Measurements from ENCODE around the gene PDE11A. TPM values are rescaled to one million over a fixed set of nuclear protein-coding genes. Genes with fewer than 3 reads are reported as not detected.

Gene PDE11A
- total RNA-seq, 1 donor from 2014 or later, result not detected

GRCh38 chr2:177832611-177833433 lies 239.8 kb downstream of the PDE11A start:
- no peak for DNase-seq (ENCODE audit: low spot score)
- Mint-ChIP-seq H3K9me3 (no peaks in the 10 kb centered on the region), H3K4me3 (no peak overlapping the region), H3K36me3 (ENCODE audit: low read depth) (no peaks in the 10 kb centered on the region), H3K4me1 (ENCODE audit: low read depth) (no peaks in the 10 kb centered on the region), H3K27ac (no peak overlapping the region), H3K27me3 (ENCODE audit: insufficient read depth) (no peaks in the 10 kb centered on the region)
- intact Hi-C loops (cut with micrococcal nuclease), result no loop called here

GRCh38 chr2:177830881-177831386 lies 241.6 kb downstream of the PDE11A start:
- H3K9me3 Mint-ChIP-seq, result no peaks in the 10 kb centered on the region
- intact Hi-C loops (cut with micrococcal nuclease), result no loop called here
- H3K27me3 Mint-ChIP-seq (ENCODE audit: insufficient read depth), result no peaks in the 10 kb centered on the region
- no peaks in the 10 kb centered on the region for H3K4me1 Mint-ChIP-seq (ENCODE audit: low read depth)
- no peak overlapping the region for H3K4me3 Mint-ChIP-seq
- H3K36me3 Mint-ChIP-seq (ENCODE audit: low read depth), result no peaks in the 10 kb centered on the region
- no peak for DNase-seq (ENCODE audit: low spot score)
- H3K27ac Mint-ChIP-seq, result no peak overlapping the region

GRCh38 chr2:177828557-177828956 lies 244.0 kb downstream of the PDE11A start:
- no peak overlapping the region for H3K4me3 Mint-ChIP-seq
- H3K9me3 Mint-ChIP-seq, result no peaks in the 10 kb centered on the region
- H3K27me3 Mint-ChIP-seq (ENCODE audit: insufficient read depth), result peaks cover 2% of the 10 kb centered on the region
- DNase-seq (ENCODE audit: low spot score), result no peak
- H3K4me1 Mint-ChIP-seq (ENCODE audit: low read depth), result no peaks in the 10 kb centered on the region
- no peaks in the 10 kb centered on the region for H3K36me3 Mint-ChIP-seq (ENCODE audit: low read depth)
- no peak overlapping the region for H3K27ac Mint-ChIP-seq
- intact Hi-C loops (cut with micrococcal nuclease), result no loop called here

- no peaks in the 10 kb centered on the region for H3K4me1 Mint-ChIP-seq (ENCODE audit: low read depth)
- DNase-seq (ENCODE audit: low spot score), result no peak
- H3K27me3 Mint-ChIP-seq (ENCODE audit: insufficient read depth), result peaks cover 6% of the 10 kb centered on the region
- H3K36me3 Mint-ChIP-seq (ENCODE audit: low read depth), result no peaks in the 10 kb centered on the region
- no peak overlapping the region for H3K27ac Mint-ChIP-seq
- intact Hi-C loops (cut with micrococcal nuclease), result no loop called here
- H3K9me3 Mint-ChIP-seq, result no peaks in the 10 kb centered on the region
- no peak overlapping the region for H3K4me3 Mint-ChIP-seq
Measured at GRCh38 chr2:177826897-177827296, 245.7 kb downstream of the PDE11A start.

GRCh38 chr2:177822941-177823340 lies 249.6 kb downstream of the PDE11A start:
- no peaks in the 10 kb centered on the region for H3K9me3 Mint-ChIP-seq
- intact Hi-C loops (cut with micrococcal nuclease), result no loop called here
- no peaks in the 10 kb centered on the region for H3K36me3 Mint-ChIP-seq (ENCODE audit: low read depth)
- no peak overlapping the region for H3K4me3 Mint-ChIP-seq
- H3K4me1 Mint-ChIP-seq (ENCODE audit: low read depth), result no peaks in the 10 kb centered on the region
- H3K27me3 Mint-ChIP-seq (ENCODE audit: insufficient read depth), result peaks cover 9% of the 10 kb centered on the region
- no peak overlapping the region for H3K27ac Mint-ChIP-seq
- no peak for DNase-seq (ENCODE audit: low spot score)

GRCh38 chr2:177818412-177818811 lies 254.2 kb downstream of the PDE11A start:
- DNase-seq (ENCODE audit: low spot score), result no peak
- Mint-ChIP-seq H3K9me3 (no peaks in the 10 kb centered on the region), H3K4me1 (ENCODE audit: low read depth) (no peaks in the 10 kb centered on the region), H3K27me3 (ENCODE audit: insufficient read depth) (peaks cover 12% of the 10 kb centered on the region), H3K36me3 (ENCODE audit: low read depth) (no peaks in the 10 kb centered on the region), H3K4me3 (no peak overlapping the region), H3K27ac (no peak overlapping the region)
- intact Hi-C loops (cut with micrococcal nuclease), result no loop called here

GRCh38 chr2:177817300-177817699 lies 255.3 kb downstream of the PDE11A start:
- Mint-ChIP-seq H3K4me1 (ENCODE audit: low read depth) (no peaks in the 10 kb centered on the region), H3K4me3 (no peak overlapping the region), H3K36me3 (ENCODE audit: low read depth) (no peaks in the 10 kb centered on the region), H3K9me3 (no peaks in the 10 kb centered on the region), H3K27me3 (ENCODE audit: insufficient read depth) (peaks cover 8% of the 10 kb centered on the region), H3K27ac (no peak overlapping the region)
- DNase-seq (ENCODE audit: low spot score), result no peak
- intact Hi-C loops (cut with micrococcal nuclease), result no loop called here

GRCh38 chr2:177816766-177817165 lies 255.8 kb downstream of the PDE11A start:
- Mint-ChIP-seq H3K36me3 (ENCODE audit: low read depth) (no peaks in the 10 kb centered on the region), H3K4me3 (no peak overlapping the region), H3K27me3 (ENCODE audit: insufficient read depth) (peaks cover 8% of the 10 kb centered on the region), H3K27ac (no peak overlapping the region), H3K4me1 (ENCODE audit: low read depth) (no peaks in the 10 kb centered on the region), H3K9me3 (no peaks in the 10 kb centered on the region)
- no peak for DNase-seq (ENCODE audit: low spot score)
- intact Hi-C loops (cut with micrococcal nuclease), result no loop called here

GRCh38 chr2:177812713-177813396 lies 259.7 kb downstream of the PDE11A start:
- Mint-ChIP-seq H3K9me3 (no peaks in the 10 kb centered on the region), H3K4me1 (ENCODE audit: low read depth) (no peaks in the 10 kb centered on the region), H3K36me3 (ENCODE audit: low read depth) (no peaks in the 10 kb centered on the region), H3K27ac (no peak overlapping the region), H3K4me3 (no peak overlapping the region), H3K27me3 (ENCODE audit: insufficient read depth) (peaks cover 11% of the 10 kb centered on the region)
- DNase-seq (ENCODE audit: low spot score), result no peak
- intact Hi-C loops (cut with micrococcal nuclease), result no loop called here

- DNase-seq (ENCODE audit: low spot score), result no peak
- intact Hi-C loops (cut with micrococcal nuclease), result no loop called here
- Mint-ChIP-seq H3K4me3 (no peak overlapping the region), H3K4me1 (ENCODE audit: low read depth) (no peaks in the 10 kb centered on the region), H3K27ac (no peak overlapping the region), H3K36me3 (ENCODE audit: low read depth) (no peaks in the 10 kb centered on the region), H3K27me3 (ENCODE audit: insufficient read depth) (peaks cover 6% of the 10 kb centered on the region), H3K9me3 (peaks cover 3% of the 10 kb centered on the region)
Measured at GRCh38 chr2:177810906-177811305, 261.7 kb downstream of the PDE11A start.

- Mint-ChIP-seq H3K36me3 (ENCODE audit: low read depth) (no peaks in the 10 kb centered on the region), H3K4me1 (ENCODE audit: low read depth) (no peaks in the 10 kb centered on the region), H3K9me3 (peaks cover 3% of the 10 kb centered on the region), H3K4me3 (no peak overlapping the region), H3K27ac (no peak overlapping the region), H3K27me3 (ENCODE audit: insufficient read depth) (peaks cover 6% of the 10 kb centered on the region)
- intact Hi-C loops (cut with micrococcal nuclease), result no loop called here
- DNase-seq (ENCODE audit: low spot score), result no peak
Measured at GRCh38 chr2:177808984-177809809, 263.4 kb downstream of the PDE11A start.

- Mint-ChIP-seq H3K27me3 (ENCODE audit: insufficient read depth) (peaks cover 9% of the 10 kb centered on the region), H3K27ac (no peak overlapping the region), H3K4me3 (no peak overlapping the region), H3K4me1 (ENCODE audit: low read depth) (no peaks in the 10 kb centered on the region), H3K36me3 (ENCODE audit: low read depth) (no peaks in the 10 kb centered on the region), H3K9me3 (peaks cover 3% of the 10 kb centered on the region)
- no peak for DNase-seq (ENCODE audit: low spot score)
- intact Hi-C loops (cut with micrococcal nuclease), result no loop called here
Measured at GRCh38 chr2:177806025-177806424, 266.6 kb downstream of the PDE11A start.

GRCh38 chr2:177799531-177799930 lies 273.0 kb downstream of the PDE11A start:
- Mint-ChIP-seq H3K27ac (no peak overlapping the region), H3K27me3 (ENCODE audit: insufficient read depth) (peaks cover 12% of the 10 kb centered on the region), H3K4me1 (ENCODE audit: low read depth) (no peaks in the 10 kb centered on the region), H3K9me3 (no peaks in the 10 kb centered on the region), H3K4me3 (no peak overlapping the region), H3K36me3 (ENCODE audit: low read depth) (no peaks in the 10 kb centered on the region)
- intact Hi-C loops (cut with micrococcal nuclease), result no loop called here
- no peak for DNase-seq (ENCODE audit: low spot score)
